GM18873 (cell line): Measurements from ENCODE around the gene PKHD1.

Source experiments
- ATAC-seq: cut with Tn5 transposase; IDR thresholded peaks from one replicate; pipeline ENCODE4 v1.9.1; 2021; ENCODE audit warnings: mild to moderate bottlenecking, moderate library complexity, moderate number of reproducible peaks; ENCODE audit not compliant: unreplicated experiment, low FRiP score

Gene PKHD1

GRCh38 chr6:52109171-52109571 lies 21.8 kb upstream of the PKHD1 start:
- no peak for ATAC-seq

- no peak for ATAC-seq
Observed at GRCh38 chr6:52108128-52108527, 20.7 kb upstream of the PKHD1 start.

DNA sequence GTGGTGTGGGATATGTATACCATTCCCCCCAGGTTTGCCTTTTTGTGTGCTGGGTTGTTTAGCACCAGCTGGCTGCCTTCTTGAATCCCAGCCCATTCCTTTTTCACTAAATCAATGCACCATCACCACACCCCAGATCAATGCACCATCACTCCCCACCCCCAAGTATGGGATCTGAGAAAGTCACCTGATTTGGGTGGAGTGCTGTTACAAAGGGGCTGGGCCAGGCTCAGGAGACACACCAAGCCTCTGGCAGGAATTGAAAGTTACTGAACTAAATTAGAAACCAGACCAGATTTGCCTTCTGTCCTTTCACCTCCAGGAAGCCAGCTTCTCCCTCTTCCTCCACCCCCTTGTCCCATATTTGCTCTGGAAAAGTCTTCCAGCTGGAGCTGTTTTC lies 19.6 kb upstream of the PKHD1 start:
- no peak for ATAC-seq

- ATAC-seq: no peak
Observed at GRCh38 chr6:52104979-52105378, 17.6 kb upstream of the PKHD1 start.

- ATAC-seq: no peak
Observed at GRCh38 chr6:52103623-52104022, 16.2 kb upstream of the PKHD1 start.

DNA sequence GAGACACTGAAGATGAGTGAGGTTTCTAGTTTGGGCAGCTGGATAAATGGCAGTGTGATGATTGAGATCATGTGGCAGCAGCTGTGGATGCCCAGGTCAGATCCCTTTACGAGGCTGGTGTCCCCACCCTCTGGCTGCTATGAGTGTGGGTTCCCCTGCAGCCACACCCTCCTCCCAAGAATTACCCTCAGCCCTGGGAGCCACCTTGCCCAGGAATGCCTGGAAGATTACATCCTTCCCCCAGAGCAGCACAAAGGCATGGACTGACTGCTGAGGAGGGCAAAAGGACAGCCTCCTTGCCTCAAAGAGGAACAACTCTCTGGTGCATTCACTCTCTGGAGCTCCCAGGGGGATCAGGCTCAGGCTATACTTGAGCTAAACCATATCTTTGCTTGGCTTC lies 15.0 kb upstream of the PKHD1 start:
- ATAC-seq: no peak

- ATAC-seq: no peak
Observed at GRCh38 chr6:52098721-52099120, 11.3 kb upstream of the PKHD1 start.

DNA sequence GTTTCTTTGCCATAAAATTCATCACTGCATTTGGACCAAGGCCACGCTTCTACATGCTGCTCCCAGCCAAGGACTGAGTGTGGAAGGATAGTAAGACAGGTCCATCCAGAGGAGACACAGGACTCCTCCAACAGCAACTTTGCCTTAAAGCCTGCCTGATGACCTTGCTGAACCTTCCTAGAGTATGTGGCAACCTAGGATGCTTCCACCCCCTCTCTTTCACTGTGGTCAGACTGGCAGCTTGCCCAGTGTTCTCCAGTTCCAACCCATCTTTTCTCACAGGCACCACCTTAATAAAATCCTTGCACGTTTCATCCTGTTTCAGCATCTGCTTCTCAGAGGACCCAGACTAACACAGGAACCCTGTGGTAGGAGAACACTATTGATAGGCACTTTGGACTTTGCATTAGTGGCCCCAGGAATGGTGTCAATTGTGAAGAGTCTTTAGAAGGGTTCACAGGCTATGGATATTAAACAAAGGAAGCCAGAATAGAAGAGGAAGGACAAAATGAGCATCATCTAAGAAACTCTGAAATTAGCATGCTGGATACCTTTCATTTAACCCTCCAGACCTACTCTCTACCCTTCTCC lies 2.4 kb upstream of the PKHD1 start:
- ATAC-seq: no peak

- no peak for ATAC-seq
Observed at GRCh38 chr6:52086741-52087140, 672 bp downstream of the PKHD1 start.

DNA sequence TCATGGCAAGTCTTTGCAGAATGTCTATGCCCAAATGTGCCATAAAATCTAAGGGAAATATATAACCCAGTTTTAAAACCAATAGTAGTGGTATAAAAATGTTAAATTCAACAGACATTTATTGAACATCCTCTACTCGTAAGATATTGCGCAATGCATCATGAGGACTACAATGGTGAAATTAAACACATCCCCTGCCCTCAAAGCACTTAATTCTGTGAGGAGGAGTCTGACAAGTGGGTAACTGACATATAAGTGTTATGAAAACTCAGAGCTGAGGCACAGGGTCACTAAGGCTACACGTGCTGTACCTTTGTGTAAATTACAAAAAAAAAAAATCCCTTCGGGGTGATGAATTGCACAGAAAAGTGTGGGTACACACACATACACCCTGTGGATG lies 6.2 kb downstream of the PKHD1 start:
- no peak for ATAC-seq

GRCh38 chr6:52077961-52078625 lies 9.3 kb downstream of the PKHD1 start:
- ATAC-seq: no peak

DNA sequence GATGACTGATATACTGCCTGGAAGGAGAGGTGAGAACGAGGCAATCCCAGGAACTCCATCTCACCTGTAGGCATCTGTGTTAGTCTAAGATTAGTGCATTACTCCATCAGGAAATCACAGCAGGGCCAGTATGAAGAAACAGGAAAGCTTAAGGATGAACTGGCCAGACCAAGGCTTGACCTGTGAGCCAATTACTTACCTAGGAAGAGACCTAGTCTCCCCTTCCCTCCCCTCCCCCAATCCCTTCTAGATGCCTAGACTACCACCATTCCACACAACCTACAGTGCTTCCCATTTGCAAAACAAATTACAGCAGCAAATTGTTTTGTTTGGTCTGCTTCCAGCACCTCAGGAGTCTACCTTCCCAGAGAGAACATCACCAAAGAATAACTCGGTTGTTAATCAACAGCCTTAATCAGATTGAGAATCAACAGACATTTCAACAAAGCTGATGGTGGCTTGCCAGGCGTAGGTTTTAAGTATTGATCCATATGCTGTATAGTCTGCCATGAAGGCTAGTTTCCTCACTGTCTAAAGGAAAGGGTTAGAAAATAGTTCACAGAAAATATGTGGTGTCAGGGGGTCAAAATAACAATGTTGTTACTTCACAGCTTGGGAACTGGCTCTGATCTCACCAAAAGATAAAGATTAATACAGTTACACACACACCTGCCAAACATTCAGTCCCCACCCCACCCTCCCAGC lies 10.1 kb downstream of the PKHD1 start:
- no peak for ATAC-seq

DNA sequence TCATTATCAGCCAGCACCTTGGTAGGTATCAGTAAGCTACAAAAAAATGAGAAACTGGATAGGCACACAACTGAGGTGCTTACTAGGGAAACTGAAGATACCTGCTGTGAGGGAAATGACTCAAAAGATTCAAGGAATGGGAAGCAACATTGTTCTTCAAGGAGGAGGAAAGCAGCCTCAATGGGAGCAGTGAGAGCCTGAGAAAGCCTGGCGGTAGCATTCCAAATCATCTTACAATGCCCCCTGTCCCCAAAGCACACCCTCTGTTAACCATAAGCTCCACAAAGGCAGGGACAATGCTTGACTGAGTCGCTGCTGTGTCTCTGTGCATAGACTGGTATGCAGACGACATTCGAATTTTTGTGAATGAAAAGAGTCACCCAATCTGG lies 10.6 kb downstream of the PKHD1 start:
- no peak for ATAC-seq

DNA sequence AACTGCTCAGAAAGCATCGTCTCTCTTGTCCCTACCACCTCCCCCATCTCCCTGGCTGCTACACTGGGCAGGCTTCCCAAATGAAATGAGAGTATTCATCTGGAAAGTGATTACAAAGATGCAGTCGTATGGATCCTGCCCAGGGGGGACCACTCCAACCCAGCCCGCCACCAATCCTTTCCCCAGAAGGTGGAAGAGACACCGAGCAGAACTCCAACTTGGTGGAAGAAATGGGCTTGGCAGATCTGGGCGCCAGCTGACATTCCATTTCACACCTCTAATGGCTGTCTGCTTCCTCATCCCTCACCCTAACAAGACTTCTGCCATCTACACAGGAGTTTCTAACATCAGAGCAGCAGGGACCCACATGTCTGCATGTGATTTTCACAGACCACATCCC lies 12.7 kb downstream of the PKHD1 start:
- no peak for ATAC-seq

DNA sequence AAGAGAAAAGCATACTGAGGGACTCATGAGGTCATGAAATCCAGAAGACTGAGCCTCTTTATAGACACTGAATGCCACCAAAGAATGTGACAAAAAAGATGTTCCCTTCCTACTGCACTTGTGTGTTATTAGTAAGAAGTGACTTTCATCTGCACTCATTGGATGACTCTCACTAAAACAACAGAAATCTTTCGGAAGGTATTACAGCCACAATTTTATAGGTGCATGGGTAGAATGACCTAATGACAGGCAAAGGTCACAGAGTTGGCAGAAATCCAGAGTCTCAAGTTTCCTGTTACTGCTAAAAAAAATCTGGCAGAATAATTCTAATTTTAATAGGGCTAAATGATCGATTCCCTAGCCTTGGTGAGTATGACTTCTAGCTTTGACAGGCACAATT lies 13.3 kb downstream of the PKHD1 start:
- ATAC-seq: no peak

- ATAC-seq: no peak
Observed at GRCh38 chr6:52065621-52066020, 21.8 kb downstream of the PKHD1 start.

DNA sequence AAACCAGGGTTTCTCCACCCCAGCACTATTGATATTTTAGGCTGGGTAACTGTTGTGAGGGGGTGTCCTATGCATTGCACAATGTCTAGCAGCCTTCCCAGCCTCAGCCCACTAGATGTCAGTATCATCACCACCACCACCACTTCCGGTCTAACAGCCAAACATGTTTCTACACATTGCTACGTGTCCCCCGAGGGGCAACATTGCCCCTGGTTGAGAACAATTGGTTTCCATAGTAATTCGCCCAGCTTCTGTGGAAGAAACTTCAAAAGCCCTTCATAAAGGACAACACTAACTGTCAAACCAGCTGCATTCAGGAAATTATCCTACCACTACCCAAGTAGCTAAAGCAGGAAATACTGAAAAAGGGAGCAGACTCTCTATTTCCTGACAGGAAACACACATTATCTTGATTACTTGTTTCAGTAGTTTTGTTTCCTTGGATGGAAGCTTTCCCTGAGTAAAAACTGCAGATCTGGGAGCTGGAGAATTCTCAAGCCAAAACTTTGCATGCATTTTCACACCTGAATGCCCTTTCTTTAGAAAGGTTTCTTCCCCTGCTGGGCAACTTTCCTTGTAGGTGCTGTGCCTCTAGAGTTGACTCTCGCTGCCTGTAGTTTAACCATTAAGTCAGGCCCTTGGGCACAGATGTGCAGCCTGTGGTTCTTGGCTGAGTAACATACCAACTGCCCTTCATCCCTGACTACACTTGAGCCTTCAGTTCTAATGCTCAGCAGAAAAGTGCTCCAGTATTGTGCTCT lies 23.6 kb downstream of the PKHD1 start:
- peak; percentile 97 for ATAC-seq

GRCh38 chr6:52061481-52061880 lies 25.9 kb downstream of the PKHD1 start:
- no peak for ATAC-seq

- no peak for ATAC-seq
Observed at GRCh38 chr6:52059821-52060220, 27.6 kb downstream of the PKHD1 start.

DNA sequence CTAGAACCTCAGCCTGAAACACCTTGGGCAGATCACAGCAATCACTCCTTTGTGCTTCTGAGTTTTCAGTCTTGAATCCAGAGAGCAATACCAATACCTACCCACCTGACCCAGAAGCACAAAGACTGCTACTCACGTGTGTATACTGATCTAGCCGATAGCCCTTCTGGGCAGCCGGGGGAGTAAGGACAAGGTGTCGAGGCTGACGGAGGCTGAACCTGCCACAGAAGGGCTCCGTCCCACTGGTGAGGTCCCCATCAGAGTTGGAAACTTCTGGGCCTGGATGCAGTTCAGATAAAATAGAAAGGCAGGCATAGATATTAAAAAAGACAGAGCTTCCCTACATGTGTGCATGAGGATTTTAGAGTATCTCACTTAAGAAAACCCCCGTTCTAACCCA lies 32.0 kb downstream of the PKHD1 start:
- ATAC-seq: no peak

GRCh38 chr6:52053038-52053695 lies 34.2 kb downstream of the PKHD1 start:
- no peak for ATAC-seq
